Measurements from ENCODE around the gene ANKRD28. TPM values are rescaled to one million over a fixed set of nuclear protein-coding genes. Genes with fewer than 3 reads are reported as not detected.

Gene ANKRD28
- total RNA-seq, 2 donors from 2014 or later = 33.4 to 37.1 TPM

DNA sequence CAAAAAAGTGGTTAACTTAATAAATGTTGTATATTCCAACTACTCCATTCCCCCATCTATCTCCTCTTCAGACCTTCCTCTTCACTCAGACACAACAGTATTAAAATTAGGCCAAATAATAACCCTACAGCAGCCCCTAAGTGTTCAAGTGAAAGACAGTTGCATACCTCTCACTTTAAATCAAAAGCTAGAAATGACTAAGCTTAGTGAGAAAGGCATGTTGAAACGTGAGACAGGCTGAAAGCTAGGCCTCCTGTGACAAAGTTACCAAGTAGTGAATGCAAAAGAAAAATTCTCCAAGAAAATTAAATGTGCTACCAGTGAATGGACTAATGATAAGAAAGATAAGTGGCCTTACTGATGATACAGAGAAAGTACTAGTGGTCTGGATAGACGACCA lies 71.7 kb downstream of the ANKRD28 start:
- H3K36me3 ChIP-seq (ENCODE audit: control insufficient read depth, insufficient read depth, low read length) = peaks cover 16% of the 10 kb centered on the region
- H3K4me3 Mint-ChIP-seq = no peak overlapping the region
- TF ChIP-seq, protein P1, sequence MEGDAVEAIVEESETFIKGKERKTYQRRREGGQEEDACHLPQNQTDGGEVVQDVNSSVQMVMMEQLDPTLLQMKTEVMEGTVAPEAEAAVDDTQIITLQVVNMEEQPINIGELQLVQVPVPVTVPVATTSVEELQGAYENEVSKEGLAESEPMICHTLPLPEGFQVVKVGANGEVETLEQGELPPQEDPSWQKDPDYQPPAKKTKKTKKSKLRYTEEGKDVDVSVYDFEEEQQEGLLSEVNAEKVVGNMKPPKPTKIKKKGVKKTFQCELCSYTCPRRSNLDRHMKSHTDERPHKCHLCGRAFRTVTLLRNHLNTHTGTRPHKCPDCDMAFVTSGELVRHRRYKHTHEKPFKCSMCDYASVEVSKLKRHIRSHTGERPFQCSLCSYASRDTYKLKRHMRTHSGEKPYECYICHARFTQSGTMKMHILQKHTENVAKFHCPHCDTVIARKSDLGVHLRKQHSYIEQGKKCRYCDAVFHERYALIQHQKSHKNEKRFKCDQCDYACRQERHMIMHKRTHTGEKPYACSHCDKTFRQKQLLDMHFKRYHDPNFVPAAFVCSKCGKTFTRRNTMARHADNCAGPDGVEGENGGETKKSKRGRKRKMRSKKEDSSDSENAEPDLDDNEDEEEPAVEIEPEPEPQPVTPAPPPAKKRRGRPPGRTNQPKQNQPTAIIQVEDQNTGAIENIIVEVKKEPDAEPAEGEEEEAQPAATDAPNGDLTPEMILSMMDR (conservative IDR thresholded peaks at IDR 0.05) = no peak
- WGBS, 2 experiments (ENCODE audit: insufficient coverage in 1 of 2, insufficient read length in 1 of 2) = 63 to 73% methylated on average over 2 of the region's 2 CpGs
- no peaks in the 10 kb centered on the region for H3K4me1 ChIP-seq (ENCODE audit: control insufficient read depth, insufficient read depth, low read length)
- H3K27ac ChIP-seq (ENCODE audit: low read depth, low read length) = no peak overlapping the region
- H3K27ac Mint-ChIP-seq = peak overlapping the region; percentile 6
- H3K4me1 Mint-ChIP-seq = no peaks in the 10 kb centered on the region
- no peaks in the 10 kb centered on the region for H3K27me3 ChIP-seq (ENCODE audit: control insufficient read depth, insufficient read depth, low read length, poor library complexity, severe bottlenecking)
- no peaks in the 10 kb centered on the region for H3K9me3 ChIP-seq (ENCODE audit: control insufficient read depth, low read length)
- no peaks in the 10 kb centered on the region for H3K9me3 Mint-ChIP-seq
- H3K27me3 Mint-ChIP-seq (ENCODE audit: insufficient read depth) = no peaks in the 10 kb centered on the region
- no peak for DNase-seq
- H3K9ac ChIP-seq (ENCODE audit: extremely low read depth, low read length, poor library complexity, severe bottlenecking) = no peak overlapping the region
- no peak overlapping the region for H3K4me3 ChIP-seq (ENCODE audit: low read length)
- H3K36me3 Mint-ChIP-seq (ENCODE audit: low read depth) = peaks cover 34% of the 10 kb centered on the region

DNA sequence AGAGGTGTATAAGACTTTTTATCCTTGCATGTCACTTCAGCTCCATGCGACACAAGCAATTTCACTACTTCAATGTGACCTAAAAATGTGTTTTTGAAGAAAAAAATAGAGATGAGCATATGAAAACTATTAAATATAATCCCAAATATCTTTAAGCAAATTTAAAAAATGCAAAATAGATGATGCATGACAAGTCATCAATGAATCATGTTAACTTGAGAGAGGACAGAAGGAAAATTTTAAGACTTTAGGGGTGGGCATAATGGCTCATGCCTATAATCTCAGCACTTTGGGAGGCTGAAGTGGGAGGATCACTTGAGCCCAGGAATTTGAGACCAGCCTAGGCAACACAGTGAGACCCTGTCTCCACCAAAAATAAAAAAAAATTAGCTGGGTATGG lies 73.3 kb downstream of the ANKRD28 start:
- Histone ChIP-seq H3K9me3 (ENCODE audit: control insufficient read depth, low read length) (no peaks in the 10 kb centered on the region), H3K9ac (ENCODE audit: extremely low read depth, low read length, poor library complexity, severe bottlenecking) (no peak overlapping the region), H3K36me3 (ENCODE audit: control insufficient read depth, insufficient read depth, low read length) (peaks cover 20% of the 10 kb centered on the region), H3K27ac (ENCODE audit: low read depth, low read length) (no peak overlapping the region), H3K27me3 (ENCODE audit: control insufficient read depth, insufficient read depth, low read length, poor library complexity, severe bottlenecking) (no peaks in the 10 kb centered on the region), H3K4me3 (ENCODE audit: low read length) (no peak overlapping the region), H3K4me1 (ENCODE audit: control insufficient read depth, insufficient read depth, low read length) (no peaks in the 10 kb centered on the region)
- Mint-ChIP-seq H3K27me3 (ENCODE audit: insufficient read depth) (no peaks in the 10 kb centered on the region), H3K9me3 (no peaks in the 10 kb centered on the region), H3K36me3 (ENCODE audit: low read depth) (peaks cover 38% of the 10 kb centered on the region), H3K27ac (no peak overlapping the region), H3K4me3 (no peak overlapping the region), H3K4me1 (no peaks in the 10 kb centered on the region)
- TF ChIP-seq, protein P1 (conservative IDR thresholded peaks at IDR 0.05) = no peak
- WGBS, 2 experiments (ENCODE audit: insufficient coverage in 1 of 2, insufficient read length in 1 of 2) = 100% methylated on average over 1 of the region's 1 CpG; no CpG with 5 or more reads in 1 of the 2 experiments
- DNase-seq = no peak

DNA sequence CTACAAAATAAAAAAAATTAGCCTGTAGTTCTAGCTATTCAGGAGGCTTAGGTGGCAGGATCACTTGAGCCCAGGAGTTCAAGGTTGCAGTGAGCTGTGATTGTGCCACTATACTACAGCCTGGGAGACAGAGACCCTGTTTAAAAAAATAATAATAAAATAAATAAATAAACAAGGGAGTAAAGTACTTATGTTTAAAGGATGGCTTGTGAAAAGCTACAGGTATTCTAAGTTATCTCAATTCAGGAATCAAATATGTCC lies 74.2 kb downstream of the ANKRD28 start:
- Mint-ChIP-seq H3K4me1 (no peaks in the 10 kb centered on the region), H3K4me3 (no peak overlapping the region), H3K9me3 (no peaks in the 10 kb centered on the region), H3K27me3 (ENCODE audit: insufficient read depth) (no peaks in the 10 kb centered on the region), H3K36me3 (ENCODE audit: low read depth) (peaks cover 35% of the 10 kb centered on the region), H3K27ac (peak overlapping the region; percentile 19)
- DNase-seq = no peak
- Histone ChIP-seq H3K4me3 (ENCODE audit: low read length) (no peak overlapping the region), H3K27ac (ENCODE audit: low read depth, low read length) (no peak overlapping the region), H3K27me3 (ENCODE audit: control insufficient read depth, insufficient read depth, low read length, poor library complexity, severe bottlenecking) (no peaks in the 10 kb centered on the region), H3K4me1 (ENCODE audit: control insufficient read depth, insufficient read depth, low read length) (no peaks in the 10 kb centered on the region), H3K36me3 (ENCODE audit: control insufficient read depth, insufficient read depth, low read length) (peaks cover 20% of the 10 kb centered on the region), H3K9me3 (ENCODE audit: control insufficient read depth, low read length) (no peaks in the 10 kb centered on the region), H3K9ac (ENCODE audit: extremely low read depth, low read length, poor library complexity, severe bottlenecking) (no peak overlapping the region)
- TF ChIP-seq, protein P1 (conservative IDR thresholded peaks at IDR 0.05) = no peak
